B cell (primary cell): Measurements from ENCODE around the gene PRSS48. TPM values are rescaled to one million over a fixed set of nuclear protein-coding genes. Genes with fewer than 3 reads are reported as not detected.

ENCODE experiments used
- ATAC-seq: fragments of 200-7000 bp; cut with Tn5 transposase; one replicate; pipeline ENCODE4 v1.10.0; 2021; ENCODE audit warnings: low read depth, mild to moderate bottlenecking, moderate number of reproducible peaks, moderate library complexity
- CTCF ChIA-PET: fragments of 350-600 bp; sonication (Branson Sonifier 250); formaldehyde crosslinking; loops from one replicate; lab custom pipeline; 2021; ENCODE audit warnings: antibody characterized with exemption, inconsistent platforms; lab: Charles Lee
- POLR2A ChIA-PET: fragments of 350-600 bp; sonication (Branson Sonifier 250); formaldehyde crosslinking; loops from one replicate; lab custom pipeline; 2021; ENCODE audit warnings: antibody characterized with exemption; lab: Charles Lee
- DNase-seq: peaks from one replicate; pipeline ENCODE4 v3.0.0; 2013
- H2AFZ ChIP-seq: 2 replicates; pipeline ENCODE4 v1.6.1; 2012; ENCODE audit warnings: mild to moderate bottlenecking, low read depth, low read length; ENCODE audit not compliant: insufficient read depth, poor library complexity, severe bottlenecking
- H3K27ac ChIP-seq, 2 donors: 1 replicate in 1 of 2; 2 replicates in 1 of 2; pipeline ENCODE4 v1.5.1; 2012 to 2013; ENCODE audit warnings: low read length in 2 of 2, mild to moderate bottlenecking in 2 of 2, moderate library complexity in 1 of 2
- H3K27me3 ChIP-seq, 4 experiments: fragments of 200-600 bp in 1 of 4; sonication (generic) in 1 of 4; replicated peaks in 1 of 4; 1 replicate in 2 of 4; 2 replicates in 2 of 4; pipeline versions ENCODE4 v1.6.1 to v1.7.0; 2013 to 2016; ENCODE audit warnings: low read length in 3 of 4, mild to moderate bottlenecking in 2 of 4, mixed read lengths in 1 of 4, moderate library complexity in 1 of 4; ENCODE audit not compliant: insufficient read depth in 4 of 4, control insufficient read depth in 3 of 4; ENCODE audit errors: control extremely low read depth in 1 of 4
- H3K36me3 ChIP-seq, 2 experiments: replicated peaks in 1 of 2; 1 replicate in 1 of 2; 2 replicates in 1 of 2; pipeline versions ENCODE4 v1.6.1 to v1.7.1; 2013; ENCODE audit warnings: low read length in 1 of 2; ENCODE audit not compliant: insufficient read depth in 2 of 2, control insufficient read depth in 1 of 2; ENCODE audit errors: control extremely low read depth in 1 of 2, extremely low read depth in 1 of 2
- H3K4me1 ChIP-seq, 2 donors: fragments of 200-600 bp in 1 of 2; sonication (generic) in 1 of 2; 1 replicate in 1 of 2; 2 replicates in 1 of 2; pipeline versions ENCODE4 v1.5.1 to v1.6.1; 2013 to 2017; ENCODE audit warnings: low read length in 2 of 2; ENCODE audit not compliant: control insufficient read depth in 2 of 2, insufficient read depth in 2 of 2
- H3K4me2 ChIP-seq: replicated peaks from 2 replicates; pipeline ENCODE3; 2012; ENCODE audit warnings: mild to moderate bottlenecking, low read depth, low read length; ENCODE audit not compliant: poor library complexity, severe bottlenecking
- H3K4me3 ChIP-seq, 5 experiments: fragments of 200-600 bp in 1 of 5; sonication (generic) in 1 of 5; 1 replicate in 3 of 5; 2 replicates in 2 of 5; pipeline versions ENCODE4 v1.5.1 to v1.7.0; 2011 to 2016; ENCODE audit warnings: low read length in 4 of 5, mild to moderate bottlenecking in 4 of 5, low read depth in 2 of 5, control low read depth in 1 of 5, moderate library complexity in 1 of 5; ENCODE audit not compliant: insufficient read depth in 1 of 5; ENCODE audit errors: control extremely low read depth in 1 of 5, extremely low read depth in 1 of 5
- H3K79me2 ChIP-seq: fragments of 200-600 bp; sonication (generic); one replicate; pipeline ENCODE4 v1.6.0; 2016; ENCODE audit warnings: low read length; ENCODE audit not compliant: control insufficient read depth, insufficient read depth
- H3K9ac ChIP-seq: fragments of 200-600 bp; sonication (generic); 2 replicates; pipeline ENCODE4 v1.6.1; 2017; ENCODE audit warnings: mild to moderate bottlenecking, low read length, moderate library complexity
- H3K9me3 ChIP-seq, 3 donors: one replicate each; pipeline versions ENCODE4 v1.6.1 to v1.7.1; 2013; ENCODE audit warnings: low read length in 2 of 3; ENCODE audit not compliant: control insufficient read depth in 2 of 3, insufficient read depth in 1 of 3; ENCODE audit errors: control extremely low read depth in 1 of 3
- H4K20me1 ChIP-seq: 2 replicates; pipeline ENCODE4 v1.6.0; 2012; ENCODE audit warnings: mild to moderate bottlenecking, low read length; ENCODE audit not compliant: insufficient read depth, control insufficient read depth, poor library complexity, severe bottlenecking
- H3K27ac Mint-ChIP-seq: one replicate; pipeline ENCODE4 v1.8.0; 2021; ENCODE audit warnings: mixed read lengths
- H3K27me3 Mint-ChIP-seq: one replicate; pipeline ENCODE4 v1.8.0; 2021; ENCODE audit warnings: mixed read lengths
- H3K4me1 Mint-ChIP-seq: one replicate; pipeline ENCODE4 v1.8.0; 2021; ENCODE audit warnings: mixed read lengths
- H3K4me3 Mint-ChIP-seq: one replicate; pipeline ENCODE4 v1.8.0; 2021; ENCODE audit warnings: mixed read lengths
- H3K9me3 Mint-ChIP-seq: one replicate; pipeline ENCODE4 v1.8.0; 2022; ENCODE audit warnings: mixed read lengths; ENCODE audit not compliant: insufficient read depth
- EZH2 ChIP-seq: IDR thresholded peaks from 2 replicates; pipeline ENCODE4 v1.6.1; 2012; ENCODE audit warnings: borderline replicate concordance, low read depth, mild to moderate bottlenecking, moderate library complexity, low read length; ENCODE audit not compliant: insufficient read depth, poor library complexity, severe bottlenecking
- WGBS: methylation state at CpG from one replicate; pipeline ENCODE4 v1.1.5; 2013; ENCODE audit warnings: missing lambda C conversion rate; ENCODE audit not compliant: insufficient coverage; 5-methylcytosine and 5-hydroxymethylcytosine counted together
- intact Hi-C: fragments of 100-400 bp; cut with micrococcal nuclease; formaldehyde crosslinking; loops from one replicate; pipeline ENCODE4 v1.10.0; 2022
- polyA minus RNA-seq: library from RNA; depleted of rRNA, polyadenylated mRNA; stranded (reverse); fragments of >200 nt; gene quantifications from 2 replicates; pipeline ENCODE4 v1.2.3, GENCODE V29; 2012
- polyA plus RNA-seq: library from polyadenylated mRNA; depleted of rRNA; stranded (reverse); fragments of >200 nt; gene quantifications from 2 replicates; pipeline ENCODE4 v1.2.3, GENCODE V29; 2012
- total RNA-seq, 2 donors: library from RNA; stranded (reverse); fragments of 120-200 nt in 1 of 2; gene quantifications; 1 replicate in 1 of 2; 2 replicates in 1 of 2; pipeline versions ENCODE4 v1.2.3 to v1.2.4, GENCODE V29; 2013 to 2022
- TF ChIP-seq, protein P1 (sequence below): fragments of 200-600 bp; IDR thresholded peaks from one replicate; pipeline ENCODE4 v1.8.0; 2022; ENCODE audit warnings: antibody characterized with exemption, mild to moderate bottlenecking

PRSS48 gene, protein sequence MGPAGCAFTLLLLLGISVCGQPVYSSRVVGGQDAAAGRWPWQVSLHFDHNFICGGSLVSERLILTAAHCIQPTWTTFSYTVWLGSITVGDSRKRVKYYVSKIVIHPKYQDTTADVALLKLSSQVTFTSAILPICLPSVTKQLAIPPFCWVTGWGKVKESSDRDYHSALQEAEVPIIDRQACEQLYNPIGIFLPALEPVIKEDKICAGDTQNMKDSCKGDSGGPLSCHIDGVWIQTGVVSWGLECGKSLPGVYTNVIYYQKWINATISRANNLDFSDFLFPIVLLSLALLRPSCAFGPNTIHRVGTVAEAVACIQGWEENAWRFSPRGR
- not detected in 2 replicates for total RNA-seq
- not detected for total RNA-seq (2013)
- polyA plus RNA-seq = not detected in 2 replicates
- not detected in 2 replicates for polyA minus RNA-seq

DNA sequence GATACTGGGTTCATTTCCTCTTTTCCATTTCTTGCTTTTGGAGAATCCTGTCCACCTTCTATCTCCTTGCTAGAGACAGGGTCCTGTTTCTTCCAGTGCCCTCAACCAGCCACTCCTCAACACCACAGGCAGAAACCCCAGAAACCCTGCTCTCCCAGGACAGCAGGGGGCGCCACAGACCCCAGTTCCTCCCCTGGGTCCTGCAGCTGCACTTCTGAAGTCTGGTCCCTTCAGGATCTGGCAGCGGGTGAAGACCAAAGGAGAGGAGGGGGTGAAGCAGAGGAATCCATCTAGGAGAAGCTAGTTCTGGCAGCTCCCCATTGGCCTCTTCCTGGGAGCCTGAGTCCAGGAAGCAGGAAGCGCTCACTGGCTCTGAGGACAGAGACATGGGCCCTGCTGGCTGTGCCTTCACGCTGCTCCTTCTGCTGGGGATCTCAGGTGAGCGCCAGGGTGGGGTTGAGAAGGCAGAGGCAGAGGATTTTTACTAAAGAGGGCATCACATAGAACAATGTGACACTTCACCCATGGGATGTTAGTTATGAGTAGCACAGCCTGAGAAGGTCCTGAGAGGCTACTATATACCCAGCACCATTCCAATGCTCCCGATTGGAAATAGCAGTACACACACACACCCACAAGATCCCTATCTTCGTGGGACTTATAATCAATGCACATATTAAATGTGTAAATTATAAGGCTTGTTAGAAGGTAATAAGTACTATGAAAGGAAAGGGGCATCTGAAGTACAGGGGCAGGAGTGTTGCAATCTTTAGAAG, at the start of gene PRSS48:
Gene PRSS48 (plus strand): TSS at position 375 of the 776 bp plus-strand sequence. CDS start 12 bp downstream, at position 387.
- Histone ChIP-seq H2AFZ (no peak within 1 kb of the TSS), H3K4me3 (no peak within 1 kb of the TSS), H3K79me2 (no peaks in the 10 kb centered on the region), H3K27me3 (no peaks in the 10 kb centered on the region), H3K36me3 (no peaks in the 10 kb centered on the region), H3K9ac (no peak within 1 kb of the TSS), H4K20me1 (no peaks in the 10 kb centered on the region), H3K27ac (no peak within 1 kb of the TSS), H3K4me1 (no peaks in the 10 kb centered on the region), H3K4me2 (no peak within 1 kb of the TSS), H3K9me3 (no peaks in the 10 kb centered on the region)
- H3K27ac Mint-ChIP-seq = no peak within 1 kb of the TSS
- peaks cover 7% of the 10 kb centered on the region for H3K27me3 Mint-ChIP-seq
- no peaks in the 10 kb centered on the region for H3K4me1 Mint-ChIP-seq
- DNase-seq = no peak
- 84% methylated on average over 3 of the region's 7 CpGs for WGBS
- ATAC-seq = no peak
- CTCF ChIA-PET = no interaction called here
- intact Hi-C loops = no loop called here
- H3K4me3 Mint-ChIP-seq = no peak within 1 kb of the TSS
- POLR2A ChIA-PET = no interaction called here
- TF ChIP-seq, protein P1, sequence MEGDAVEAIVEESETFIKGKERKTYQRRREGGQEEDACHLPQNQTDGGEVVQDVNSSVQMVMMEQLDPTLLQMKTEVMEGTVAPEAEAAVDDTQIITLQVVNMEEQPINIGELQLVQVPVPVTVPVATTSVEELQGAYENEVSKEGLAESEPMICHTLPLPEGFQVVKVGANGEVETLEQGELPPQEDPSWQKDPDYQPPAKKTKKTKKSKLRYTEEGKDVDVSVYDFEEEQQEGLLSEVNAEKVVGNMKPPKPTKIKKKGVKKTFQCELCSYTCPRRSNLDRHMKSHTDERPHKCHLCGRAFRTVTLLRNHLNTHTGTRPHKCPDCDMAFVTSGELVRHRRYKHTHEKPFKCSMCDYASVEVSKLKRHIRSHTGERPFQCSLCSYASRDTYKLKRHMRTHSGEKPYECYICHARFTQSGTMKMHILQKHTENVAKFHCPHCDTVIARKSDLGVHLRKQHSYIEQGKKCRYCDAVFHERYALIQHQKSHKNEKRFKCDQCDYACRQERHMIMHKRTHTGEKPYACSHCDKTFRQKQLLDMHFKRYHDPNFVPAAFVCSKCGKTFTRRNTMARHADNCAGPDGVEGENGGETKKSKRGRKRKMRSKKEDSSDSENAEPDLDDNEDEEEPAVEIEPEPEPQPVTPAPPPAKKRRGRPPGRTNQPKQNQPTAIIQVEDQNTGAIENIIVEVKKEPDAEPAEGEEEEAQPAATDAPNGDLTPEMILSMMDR = peak; percentile 12
- no peak for TF ChIP-seq EZH2
- no peaks in the 10 kb centered on the region for H3K9me3 Mint-ChIP-seq

DNA sequence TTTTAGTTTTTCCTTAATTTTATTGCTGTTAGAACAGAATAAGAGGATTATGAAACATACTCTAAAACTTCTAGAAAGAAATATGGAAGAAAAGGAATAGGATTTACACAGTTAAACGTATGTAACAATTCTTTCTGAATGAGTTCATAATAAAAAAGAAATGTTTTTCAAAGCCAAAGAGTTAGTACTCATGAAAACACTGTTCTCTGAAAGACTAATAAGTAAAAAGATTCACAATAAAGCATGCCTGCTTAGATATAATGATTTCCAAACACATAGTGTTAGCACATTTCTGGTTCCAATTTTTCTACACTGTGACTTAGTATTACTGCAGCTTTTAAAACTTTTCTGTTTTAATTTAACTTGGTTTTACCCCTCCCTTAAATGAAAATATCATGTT, 49.8 kb upstream of the PRSS48 start:
- Histone ChIP-seq H3K9me3 (no peaks in the 10 kb centered on the region), H3K79me2 (no peaks in the 10 kb centered on the region), H3K4me1 (no peaks in the 10 kb centered on the region), H3K36me3 (no peaks in the 10 kb centered on the region), H3K4me2 (no peak overlapping the region), H2AFZ (no peak overlapping the region), H3K9ac (no peak overlapping the region), H3K27ac (no peak overlapping the region), H3K27me3 (peaks cover 0 to 6% (median 2%) of the 10 kb centered on the region in 4 experiments), H3K4me3 (no peak overlapping the region), H4K20me1 (no peaks in the 10 kb centered on the region)
- ChIA-PET POLR2A (no interaction called here), CTCF (no interaction called here)
- Mint-ChIP-seq H3K27me3 (peaks cover 10% of the 10 kb centered on the region), H3K4me3 (no peak overlapping the region), H3K4me1 (no peaks in the 10 kb centered on the region), H3K27ac (no peak overlapping the region), H3K9me3 (peaks cover 3% of the 10 kb centered on the region)
- DNase-seq = no peak
- no peak for TF ChIP-seq EZH2
- TF ChIP-seq, protein P1 = no peak
- ATAC-seq = no peak
- intact Hi-C loops = no loop called here
- whole genome bisulfite sequencing = no CpG with 5 or more reads among the region's 1 CpG
